Upper lobe of right lung (tissue), 1 donor: ENCODE measurements around the gene PIAS1. TPM values are rescaled to one million over a fixed set of nuclear protein-coding genes. Genes with fewer than 3 reads are reported as not detected.

Experiments
- ATAC-seq: fragments of 200-7000 bp; cut with Tn5 transposase; one replicate; pipeline ENCODE4 v1.9.1; 2020; ENCODE audit warnings: mild to moderate bottlenecking, moderate library complexity
- DNase-seq: peaks from one replicate; pipeline ENCODE4 v3.0.0-alpha.2; 2020
- H3K27ac ChIP-seq: fragments of 200-600 bp; one replicate; pipeline ENCODE4 v1.8.0; 2022
- H3K27me3 ChIP-seq: fragments of 200-600 bp; one replicate; pipeline ENCODE4 v1.8.0; 2022; ENCODE audit warnings: mild to moderate bottlenecking
- H3K36me3 ChIP-seq: fragments of 200-600 bp; one replicate; pipeline ENCODE4 v1.8.0; 2022
- H3K4me1 ChIP-seq: fragments of 200-600 bp; one replicate; pipeline ENCODE4 v1.8.0; 2022
- H3K4me3 ChIP-seq: fragments of 200-600 bp; one replicate; pipeline ENCODE4 v1.8.0; 2022; ENCODE audit warnings: mild to moderate bottlenecking
- H3K9me3 ChIP-seq: fragments of 200-600 bp; one replicate; pipeline ENCODE4 v1.8.0; 2022
- intact Hi-C: fragments of 100-400 bp; cut with DNase I; formaldehyde crosslinking; loops from one replicate; pipeline ENCODE4 v1.11.0; 2022
- total RNA-seq: library from RNA; stranded (reverse); fragmentation: NEBNext Ultra II Directional; extraction: Animal tissue kit (Norgen Biotek cat#: 25700); gene quantifications from one replicate; pipeline ENCODE4 v1.2.1, GENCODE V29; 2021
- TF ChIP-seq, protein P1 (sequence below): fragments of 200-600 bp; IDR thresholded peaks from one replicate; pipeline ENCODE4 v1.8.0; 2022; ENCODE audit warnings: antibody characterized with exemption
- donor health status: DM: no; HTN: yes; CAD: no; lungs with severe emphysema.

Gene PIAS1
- total RNA-seq, 1 donor from 2014 or later: 62.0 TPM

DNA sequence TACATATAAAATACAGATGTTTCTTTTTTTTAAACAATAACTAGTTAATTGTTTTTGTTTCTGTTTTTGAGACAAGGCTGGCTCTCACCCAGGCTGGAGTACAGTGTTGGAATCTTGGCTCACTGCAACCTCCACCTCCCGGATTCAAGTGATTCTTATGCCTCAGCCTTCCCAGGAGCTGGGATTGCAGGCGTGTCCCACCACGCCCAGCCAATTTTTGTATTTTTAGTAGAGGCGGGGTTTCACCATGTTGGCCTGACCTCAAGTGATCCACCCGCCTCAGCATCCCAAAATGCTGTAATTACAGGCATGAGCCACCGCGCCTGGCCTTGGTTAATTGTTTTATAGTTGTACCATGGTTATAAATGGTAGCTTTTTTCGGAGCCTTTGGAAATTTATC, 72.3 kb downstream of the PIAS1 start:
- TF ChIP-seq, protein P1, sequence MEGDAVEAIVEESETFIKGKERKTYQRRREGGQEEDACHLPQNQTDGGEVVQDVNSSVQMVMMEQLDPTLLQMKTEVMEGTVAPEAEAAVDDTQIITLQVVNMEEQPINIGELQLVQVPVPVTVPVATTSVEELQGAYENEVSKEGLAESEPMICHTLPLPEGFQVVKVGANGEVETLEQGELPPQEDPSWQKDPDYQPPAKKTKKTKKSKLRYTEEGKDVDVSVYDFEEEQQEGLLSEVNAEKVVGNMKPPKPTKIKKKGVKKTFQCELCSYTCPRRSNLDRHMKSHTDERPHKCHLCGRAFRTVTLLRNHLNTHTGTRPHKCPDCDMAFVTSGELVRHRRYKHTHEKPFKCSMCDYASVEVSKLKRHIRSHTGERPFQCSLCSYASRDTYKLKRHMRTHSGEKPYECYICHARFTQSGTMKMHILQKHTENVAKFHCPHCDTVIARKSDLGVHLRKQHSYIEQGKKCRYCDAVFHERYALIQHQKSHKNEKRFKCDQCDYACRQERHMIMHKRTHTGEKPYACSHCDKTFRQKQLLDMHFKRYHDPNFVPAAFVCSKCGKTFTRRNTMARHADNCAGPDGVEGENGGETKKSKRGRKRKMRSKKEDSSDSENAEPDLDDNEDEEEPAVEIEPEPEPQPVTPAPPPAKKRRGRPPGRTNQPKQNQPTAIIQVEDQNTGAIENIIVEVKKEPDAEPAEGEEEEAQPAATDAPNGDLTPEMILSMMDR: no peak
- H3K36me3 ChIP-seq: no peaks in the 10 kb centered on the region
- H3K4me3 ChIP-seq: no peak overlapping the region
- H3K27me3 ChIP-seq: no peaks in the 10 kb centered on the region
- H3K27ac ChIP-seq: no peak overlapping the region
- H3K9me3 ChIP-seq: no peaks in the 10 kb centered on the region
- intact Hi-C loops: no loop called here
- no peak for DNase-seq
- peak; percentile 29 for ATAC-seq
- peaks cover 6% of the 10 kb centered on the region for H3K4me1 ChIP-seq

GRCh38 chr15:68129072-68129471, 75.0 kb downstream of the PIAS1 start:
- no peaks in the 10 kb centered on the region for H3K27me3 ChIP-seq
- no peaks in the 10 kb centered on the region for H3K9me3 ChIP-seq
- H3K27ac ChIP-seq: no peak overlapping the region
- no peak for ATAC-seq
- intact Hi-C loops: no loop called here
- DNase-seq: no peak
- TF ChIP-seq, protein P1: no peak
- no peaks in the 10 kb centered on the region for H3K36me3 ChIP-seq
- no peak overlapping the region for H3K4me3 ChIP-seq
- peaks cover 6% of the 10 kb centered on the region for H3K4me1 ChIP-seq

DNA sequence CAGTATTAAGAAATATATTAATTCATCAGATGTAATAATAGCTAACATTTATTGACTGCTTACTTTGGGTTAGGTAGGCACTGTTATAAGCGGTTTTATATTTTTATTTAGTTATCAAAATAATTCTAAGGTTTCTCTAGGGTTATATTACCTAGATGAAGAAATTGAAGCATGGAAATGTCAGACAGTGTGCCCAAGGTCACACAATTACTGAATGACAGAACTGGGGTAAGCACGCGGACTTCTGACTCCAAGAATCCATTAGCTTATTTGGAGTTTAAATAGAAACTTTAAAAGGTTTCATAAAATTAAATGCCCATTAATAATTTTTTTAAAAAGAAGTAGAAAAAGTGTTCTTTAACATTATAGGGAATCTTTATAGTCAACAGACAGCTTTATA, 76.7 kb downstream of the PIAS1 start:
- intact Hi-C loops: no loop called here
- DNase-seq (no peak), ATAC-seq (no peak)
- Histone ChIP-seq H3K9me3 (no peaks in the 10 kb centered on the region), H3K27ac (no peak overlapping the region), H3K4me1 (peaks cover 6% of the 10 kb centered on the region), H3K27me3 (no peaks in the 10 kb centered on the region), H3K36me3 (no peaks in the 10 kb centered on the region), H3K4me3 (no peak overlapping the region)
- TF ChIP-seq, protein P1: no peak

DNA sequence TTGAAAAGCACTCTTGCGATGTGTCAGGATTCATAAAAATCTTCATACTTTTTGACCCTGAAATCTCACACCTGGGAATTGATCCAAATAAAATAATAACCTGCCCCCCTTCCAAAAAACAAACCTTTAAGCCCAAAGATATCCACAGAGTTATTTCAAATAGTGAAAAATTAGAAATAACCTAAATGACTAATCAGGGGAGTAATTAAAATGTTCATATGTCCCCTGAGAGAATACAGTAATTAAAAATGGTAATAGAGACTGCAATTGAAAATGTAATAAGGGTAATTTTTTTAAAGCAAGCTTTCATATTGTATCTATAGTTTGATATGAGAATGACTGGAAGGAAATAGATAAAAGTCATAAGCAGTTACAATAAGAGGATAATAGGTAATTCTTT, 83.0 kb downstream of the PIAS1 start:
- TF ChIP-seq, protein P1: no peak
- ATAC-seq: no peak

DNA sequence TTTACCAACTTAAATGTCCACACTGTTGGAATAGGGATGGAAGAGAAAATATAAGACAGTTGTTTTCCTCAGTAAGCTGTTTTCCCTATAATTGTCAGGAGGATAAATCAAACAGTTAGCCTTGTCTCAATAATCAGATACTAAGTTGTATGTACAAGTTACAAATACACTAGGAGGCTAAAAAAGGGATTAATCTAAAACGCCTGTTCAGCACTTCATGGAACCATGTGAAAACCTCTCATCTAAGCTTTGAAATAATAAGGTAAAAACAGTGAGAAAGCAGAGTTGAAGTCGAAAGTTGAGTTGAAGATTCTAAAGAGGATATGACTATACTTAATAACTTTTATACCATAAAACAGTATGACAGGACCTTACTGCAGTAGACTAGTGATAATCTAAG, 89.0 kb downstream of the PIAS1 start:
- Histone ChIP-seq H3K27me3 (no peaks in the 10 kb centered on the region), H3K4me1 (peaks cover 12% of the 10 kb centered on the region), H3K27ac (no peak overlapping the region), H3K4me3 (no peak overlapping the region), H3K9me3 (no peaks in the 10 kb centered on the region), H3K36me3 (peaks cover 34% of the 10 kb centered on the region)
- DNase-seq: no peak
- TF ChIP-seq, protein P1: no peak
- no peak for ATAC-seq
- intact Hi-C loops: no loop called here

More for the DNA sequence above, 83.0 kb downstream of the PIAS1 start:
- no peaks in the 10 kb centered on the region for H3K9me3 ChIP-seq
- peaks cover under 1% of the 10 kb centered on the region for H3K36me3 ChIP-seq
- intact Hi-C loops: no loop called here
- no peak overlapping the region for H3K27ac ChIP-seq
- no peaks in the 10 kb centered on the region for H3K27me3 ChIP-seq
- peaks cover 12% of the 10 kb centered on the region for H3K4me1 ChIP-seq
- DNase-seq: no peak
- H3K4me3 ChIP-seq: no peak overlapping the region

GRCh38 chr15:68143785-68144184, 89.7 kb downstream of the PIAS1 start:
- DNase-seq: no peak
- no peak for ATAC-seq
- H3K9me3 ChIP-seq: no peaks in the 10 kb centered on the region
- H3K4me3 ChIP-seq: no peak overlapping the region
- no peak overlapping the region for H3K27ac ChIP-seq
- intact Hi-C loops: no loop called here
- H3K36me3 ChIP-seq: peaks cover 34% of the 10 kb centered on the region
- TF ChIP-seq, protein P1: no peak
- peaks cover 6% of the 10 kb centered on the region for H3K4me1 ChIP-seq
- no peaks in the 10 kb centered on the region for H3K27me3 ChIP-seq
